ENCODE results near the gene KLK14. TPM values are rescaled to one million over a fixed set of nuclear protein-coding genes. Genes with fewer than 3 reads are reported as not detected.

KLK14 gene
- total RNA-seq, 4 donors from 2014 or later: 0.82 TPM; not detected in 3

DNA sequence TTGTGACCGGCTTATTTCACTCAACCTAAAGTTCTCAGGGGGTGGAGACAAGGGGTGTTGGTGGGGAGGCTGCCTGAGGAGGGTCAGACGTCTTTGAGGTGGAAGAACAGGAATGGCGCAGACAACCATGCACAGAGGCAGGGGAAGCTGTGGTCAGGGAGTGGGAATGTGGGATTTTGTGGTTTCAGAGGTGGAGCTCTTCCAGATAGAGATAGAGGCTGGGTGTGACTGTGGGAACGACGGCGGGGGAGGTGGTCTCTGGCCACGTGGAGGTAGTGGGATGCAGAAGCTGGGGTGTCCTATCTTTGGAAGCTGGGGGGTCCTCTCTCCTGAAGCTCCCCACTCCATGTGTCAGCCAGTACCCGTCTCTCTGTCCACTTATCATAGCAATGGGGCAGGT, 7.8 kb upstream of the KLK14 start:
- Histone ChIP-seq H3K27me3 (no peaks in the 10 kb centered on the region), H3K27ac (no peak overlapping the region), H3K36me3 (no peaks in the 10 kb centered on the region), H3K4me3 (no peak overlapping the region), H3K9me3 (no peaks in the 10 kb centered on the region), H3K4me1 (peaks cover 0 to 8% (median 0%) of the 10 kb centered on the region in 4 donors)
- no peak for TF ChIP-seq POLR2AphosphoS5 (IDR thresholded peaks at IDR 0.05)
- TF ChIP-seq, protein P1, sequence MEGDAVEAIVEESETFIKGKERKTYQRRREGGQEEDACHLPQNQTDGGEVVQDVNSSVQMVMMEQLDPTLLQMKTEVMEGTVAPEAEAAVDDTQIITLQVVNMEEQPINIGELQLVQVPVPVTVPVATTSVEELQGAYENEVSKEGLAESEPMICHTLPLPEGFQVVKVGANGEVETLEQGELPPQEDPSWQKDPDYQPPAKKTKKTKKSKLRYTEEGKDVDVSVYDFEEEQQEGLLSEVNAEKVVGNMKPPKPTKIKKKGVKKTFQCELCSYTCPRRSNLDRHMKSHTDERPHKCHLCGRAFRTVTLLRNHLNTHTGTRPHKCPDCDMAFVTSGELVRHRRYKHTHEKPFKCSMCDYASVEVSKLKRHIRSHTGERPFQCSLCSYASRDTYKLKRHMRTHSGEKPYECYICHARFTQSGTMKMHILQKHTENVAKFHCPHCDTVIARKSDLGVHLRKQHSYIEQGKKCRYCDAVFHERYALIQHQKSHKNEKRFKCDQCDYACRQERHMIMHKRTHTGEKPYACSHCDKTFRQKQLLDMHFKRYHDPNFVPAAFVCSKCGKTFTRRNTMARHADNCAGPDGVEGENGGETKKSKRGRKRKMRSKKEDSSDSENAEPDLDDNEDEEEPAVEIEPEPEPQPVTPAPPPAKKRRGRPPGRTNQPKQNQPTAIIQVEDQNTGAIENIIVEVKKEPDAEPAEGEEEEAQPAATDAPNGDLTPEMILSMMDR (IDR thresholded peaks at IDR 0.05): no peak
- no peak for TF ChIP-seq POLR2A (IDR thresholded peaks at IDR 0.05)
- no peak for TF ChIP-seq EP300 (IDR thresholded peaks at IDR 0.05; ENCODE audit: low read depth)
- DNase-seq: no peak
- intact Hi-C loops (cut with DNase I; ENCODE audit: low total_unique reads) (no loop called here), in situ Hi-C loops (cut with MboI; ENCODE audit: low pct_ligation_motif_present in 1 of 4, low pct_unique_long_range_greater_than_20kb in 1 of 4, low sequenced_read_pairs in 3 of 4) (no loop called here)
- WGBS, 2 donors (ENCODE audit: low coverage in 1 of 2): 73 to 77% methylated on average over 6 to 8 of the region's 8 CpGs

DNA sequence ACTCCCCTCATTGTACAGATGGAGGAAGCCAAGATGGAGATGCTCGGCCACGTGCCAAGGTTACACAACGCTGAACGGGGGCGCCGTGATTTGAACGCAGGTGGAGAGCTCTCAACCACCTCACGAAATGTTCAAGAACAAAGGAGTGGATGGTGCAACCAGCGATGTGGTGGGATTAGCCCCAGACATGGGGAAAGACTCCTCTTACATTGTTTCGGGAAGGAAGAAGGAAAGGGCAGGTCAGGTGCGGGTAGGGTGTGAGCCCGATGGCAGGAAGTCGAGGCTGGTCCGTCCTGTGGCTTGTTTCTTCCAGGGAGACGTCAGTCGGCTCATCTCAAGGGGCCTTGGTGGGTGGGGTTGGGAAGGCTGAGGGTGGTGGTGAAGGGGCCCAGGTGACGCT, 7.1 kb upstream of the KLK14 start:
- WGBS, 2 donors (ENCODE audit: low coverage in 1 of 2): 88 to 96% methylated on average over 7 to 15 of the region's 17 CpGs
- H3K4me1 ChIP-seq: peaks cover 0 to 8% (median 0%) of the 10 kb centered on the region in 4 donors
- intact Hi-C loops (cut with DNase I; ENCODE audit: low total_unique reads): no loop called here
- H3K27me3 ChIP-seq: no peaks in the 10 kb centered on the region
- no peak for DNase-seq
- no peak overlapping the region for H3K4me3 ChIP-seq
- TF ChIP-seq EP300 (IDR thresholded peaks at IDR 0.05; ENCODE audit: low read depth) (no peak), POLR2AphosphoS5 (IDR thresholded peaks at IDR 0.05) (no peak)
- TF ChIP-seq, protein P1 (IDR thresholded peaks at IDR 0.05): no peak
- H3K27ac ChIP-seq: no peak overlapping the region
- no peaks in the 10 kb centered on the region for H3K9me3 ChIP-seq
- in situ Hi-C loops (cut with MboI; ENCODE audit: low pct_ligation_motif_present in 1 of 4, low pct_unique_long_range_greater_than_20kb in 1 of 4, low sequenced_read_pairs in 3 of 4): no loop called here
- H3K36me3 ChIP-seq: no peaks in the 10 kb centered on the region

DNA sequence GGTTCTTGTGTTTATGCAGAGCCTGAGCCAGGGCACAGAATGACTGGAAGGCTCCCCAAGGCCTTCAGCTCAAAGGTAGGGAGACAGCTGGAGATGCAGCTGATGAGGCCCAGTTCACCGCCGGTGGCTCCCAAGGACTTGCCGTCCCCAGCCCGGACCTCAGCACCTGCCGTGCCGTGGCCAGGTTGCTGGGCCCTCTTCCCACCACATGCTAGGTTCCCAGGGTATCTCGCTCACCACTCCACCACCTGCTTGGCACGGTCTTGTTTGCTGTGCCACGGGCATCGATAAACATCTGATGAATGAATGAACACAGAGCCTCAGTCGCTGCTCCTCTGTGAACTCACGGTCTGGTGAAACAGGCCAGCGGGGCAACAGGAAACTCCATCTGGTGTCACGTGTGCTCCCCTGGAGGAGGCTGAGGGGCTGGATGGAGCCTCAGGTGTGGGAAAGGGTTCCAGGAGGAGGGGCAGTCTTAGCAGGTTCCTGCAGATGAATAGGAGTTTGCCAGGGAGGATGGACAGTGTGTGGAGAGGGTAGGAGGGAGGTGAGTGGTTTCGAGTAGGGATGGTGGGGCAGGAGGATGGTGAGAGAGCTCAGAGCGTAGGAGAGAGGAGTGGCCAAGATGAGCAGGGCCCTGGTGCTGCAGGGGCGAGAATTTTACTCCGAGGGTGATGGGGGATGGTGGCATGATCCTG, 3.6 kb upstream of the KLK14 start:
- intact Hi-C loops (cut with DNase I; ENCODE audit: low total_unique reads) (no loop called here), in situ Hi-C loops (cut with MboI; ENCODE audit: low pct_ligation_motif_present in 1 of 4, low pct_unique_long_range_greater_than_20kb in 1 of 4, low sequenced_read_pairs in 3 of 4) (no loop called here)
- Histone ChIP-seq H3K36me3 (no peaks in the 10 kb centered on the region), H3K27ac (no peak overlapping the region), H3K4me3 (no peak overlapping the region), H3K9me3 (no peaks in the 10 kb centered on the region), H3K27me3 (peaks cover 7% of the 10 kb centered on the region), H3K4me1 (no peaks in the 10 kb centered on the region)
- DNase-seq: no peak
- TF ChIP-seq, protein P1 (IDR thresholded peaks at IDR 0.05): no peak
- TF ChIP-seq POLR2A (IDR thresholded peaks at IDR 0.05) (no peak), POLR2AphosphoS5 (IDR thresholded peaks at IDR 0.05) (no peak), EP300 (IDR thresholded peaks at IDR 0.05; ENCODE audit: low read depth) (no peak)
- 83 to 84% methylated on average over 4 to 18 of the region's 18 CpGs for WGBS, 2 donors (ENCODE audit: low coverage in 1 of 2)

DNA sequence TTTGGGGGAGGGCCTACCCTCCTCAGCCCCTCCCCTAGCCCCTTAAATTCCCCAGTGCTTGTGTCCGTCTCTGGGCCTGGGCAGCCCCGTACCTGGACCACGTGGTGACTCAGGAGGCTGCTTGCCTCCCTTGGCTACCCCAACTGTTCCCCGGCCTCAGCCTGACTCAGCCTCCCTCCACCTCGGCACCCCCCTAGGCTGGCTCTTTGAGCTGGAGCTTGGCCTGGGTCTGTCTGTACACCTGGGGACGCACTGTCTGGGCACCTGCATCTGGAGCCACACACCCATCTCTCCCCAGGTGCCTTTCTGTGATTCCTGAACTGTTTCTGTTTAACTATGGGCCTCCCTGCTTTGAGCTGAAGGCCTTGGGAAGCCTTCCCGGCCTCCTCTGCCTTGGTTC, 1.8 kb upstream of the KLK14 start:
- no peaks in the 10 kb centered on the region for H3K36me3 ChIP-seq
- no peak overlapping the region for H3K4me3 ChIP-seq
- no peak for DNase-seq
- in situ Hi-C loops (cut with MboI; ENCODE audit: low pct_ligation_motif_present in 1 of 4, low pct_unique_long_range_greater_than_20kb in 1 of 4, low sequenced_read_pairs in 3 of 4) (no loop called here), intact Hi-C loops (cut with DNase I; ENCODE audit: low total_unique reads) (no loop called here)
- H3K27ac ChIP-seq: no peak overlapping the region
- no peaks in the 10 kb centered on the region for H3K4me1 ChIP-seq
- H3K27me3 ChIP-seq: peaks cover 7% of the 10 kb centered on the region
- no peaks in the 10 kb centered on the region for H3K9me3 ChIP-seq
- TF ChIP-seq POLR2A (IDR thresholded peaks at IDR 0.05) (no peak), POLR2AphosphoS5 (IDR thresholded peaks at IDR 0.05) (no peak), EP300 (IDR thresholded peaks at IDR 0.05; ENCODE audit: low read depth) (no peak)
- TF ChIP-seq, protein P1 (IDR thresholded peaks at IDR 0.05): no peak
- 78 to 100% methylated on average over 1 to 7 of the region's 7 CpGs for WGBS, 2 donors (ENCODE audit: low coverage in 1 of 2)
